MG63 (cell line): ENCODE data around the gene KLK8. TPM values are rescaled to one million over a fixed set of nuclear protein-coding genes. Genes with fewer than 3 reads are reported as not detected.

Experiments used
- total RNA-seq: library from RNA; depleted of rRNA; stranded (reverse); fragments of >200 nt; shearing (Covaris generic); gene quantifications from 2 replicates; pipeline ENCODE4 v1.2.3, GENCODE V29; 2014; ENCODE audit warnings: low replicate concordance; rRNA removed

The KLK8 gene
- total RNA-seq, 1 experiment from 2014 or later = not detected

Other genes with a start within 250 kb of the KLK8 start
- not detected in 2 replicates for gene GPR32, start 231.1 kb downstream of the KLK8 start, total RNA-seq
- not detected in 2 replicates for gene ACP4, start 211.2 kb downstream of the KLK8 start, total RNA-seq
- gene KLK1, start 177.8 kb downstream of the KLK8 start, total RNA-seq = not detected in 2 replicates
- not detected in 2 replicates for gene KLK15, start 168.0 kb downstream of the KLK8 start, total RNA-seq
- not detected in 2 replicates for gene KLK3, start 146.7 kb downstream of the KLK8 start, total RNA-seq
- not detected in 2 replicates for gene KLK2, start 128.2 kb downstream of the KLK8 start, total RNA-seq
- not detected in 2 replicates for gene KLK4, start 90.2 kb downstream of the KLK8 start, total RNA-seq
- 278 and 454 TPM in 2 replicates for gene KLK5, start 48.6 kb downstream of the KLK8 start, total RNA-seq
- gene KLK6, start 32.0 kb downstream of the KLK8 start, total RNA-seq = 4.8 and 8.5 TPM in 2 replicates
- 17.9 and 31.4 TPM in 2 replicates for gene KLK7, start 17.7 kb downstream of the KLK8 start, total RNA-seq
- gene KLK10, start 18.1 kb upstream of the KLK8 start, total RNA-seq = 1.5 and 7.0 TPM in 2 replicates
- gene KLK11, start 25.0 kb upstream of the KLK8 start, total RNA-seq = not detected in 2 replicates
- not detected in 2 replicates for gene KLK12, start 33.4 kb upstream of the KLK8 start, total RNA-seq
- not detected in 2 replicates for gene KLK13, start 63.5 kb upstream of the KLK8 start, total RNA-seq
- gene KLK14, start 81.3 kb upstream of the KLK8 start, total RNA-seq = not detected in 2 replicates
- 18.7 and 33.5 TPM in 2 replicates for gene CTU1, start 106.8 kb upstream of the KLK8 start, total RNA-seq
- gene SIGLEC9, start 123.3 kb upstream of the KLK8 start, total RNA-seq = not detected in 2 replicates
- gene SIGLEC7, start 140.7 kb upstream of the KLK8 start, total RNA-seq = not detected in 2 replicates
- gene CD33, start 223.5 kb upstream of the KLK8 start, total RNA-seq = 0.22 and 3.8 TPM in 2 replicates
- not detected in 2 replicates for gene SIGLECL1, start 249.5 kb upstream of the KLK8 start, total RNA-seq